C4-2B (cell line): ENCODE results near the gene IGSF11.

Experiments used
- CTCF ChIP-seq: fragments of 450-650 bp; conservative IDR thresholded peaks from 2 replicates; pipeline ENCODE4 v1.5.1; 2017; ENCODE audit warnings: mild to moderate bottlenecking
- ZFX ChIP-seq: fragments of 450-650 bp; IDR thresholded peaks from 2 replicates; pipeline ENCODE4 v1.6.1; 2017

- TF ChIP-seq CTCF (no peak), ZFX (no peak)
Observed at GRCh38 chr3:118900737-118901525, 133.7 kb downstream of the IGSF11 start.
